HG03045 (cell line): ENCODE measurements around the gene ADARB1.

Experiments used
- ATAC-seq: cut with Tn5 transposase; IDR thresholded peaks from one replicate; pipeline ENCODE4 v1.9.1; 2021; ENCODE audit warnings: mild to moderate bottlenecking, moderate library complexity; ENCODE audit not compliant: unreplicated experiment

Gene ADARB1

GRCh38 chr21:45190013-45190412 lies 115.6 kb downstream of the ADARB1 start:
- ATAC-seq: no peak

- no peak for ATAC-seq
Measured at GRCh38 chr21:45192332-45192731, 118.0 kb downstream of the ADARB1 start.

GRCh38 chr21:45196620-45197019 lies 122.2 kb downstream of the ADARB1 start:
- no peak for ATAC-seq

DNA sequence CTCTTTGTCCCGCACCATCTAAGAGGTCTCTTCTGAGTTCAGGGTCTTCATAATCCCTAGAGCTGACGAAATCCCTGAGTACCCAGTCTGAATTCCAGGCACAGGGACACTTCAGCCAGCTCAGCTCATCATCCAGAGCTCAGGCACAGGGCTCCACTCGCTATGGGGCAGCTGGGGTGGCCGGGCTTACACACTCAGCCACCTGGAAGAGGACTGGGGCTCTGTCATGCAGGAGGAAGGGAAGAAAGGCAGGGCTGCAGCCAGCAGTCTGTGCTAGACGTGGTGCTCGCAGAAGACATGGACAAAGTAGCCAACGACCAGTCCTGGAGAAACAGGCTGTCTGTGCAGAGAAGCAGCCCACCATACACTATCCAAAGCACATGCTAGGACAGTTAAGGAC lies 124.8 kb downstream of the ADARB1 start:
- ATAC-seq: no peak

- no peak for ATAC-seq
Measured at GRCh38 chr21:45200031-45200430, 125.7 kb downstream of the ADARB1 start.

DNA sequence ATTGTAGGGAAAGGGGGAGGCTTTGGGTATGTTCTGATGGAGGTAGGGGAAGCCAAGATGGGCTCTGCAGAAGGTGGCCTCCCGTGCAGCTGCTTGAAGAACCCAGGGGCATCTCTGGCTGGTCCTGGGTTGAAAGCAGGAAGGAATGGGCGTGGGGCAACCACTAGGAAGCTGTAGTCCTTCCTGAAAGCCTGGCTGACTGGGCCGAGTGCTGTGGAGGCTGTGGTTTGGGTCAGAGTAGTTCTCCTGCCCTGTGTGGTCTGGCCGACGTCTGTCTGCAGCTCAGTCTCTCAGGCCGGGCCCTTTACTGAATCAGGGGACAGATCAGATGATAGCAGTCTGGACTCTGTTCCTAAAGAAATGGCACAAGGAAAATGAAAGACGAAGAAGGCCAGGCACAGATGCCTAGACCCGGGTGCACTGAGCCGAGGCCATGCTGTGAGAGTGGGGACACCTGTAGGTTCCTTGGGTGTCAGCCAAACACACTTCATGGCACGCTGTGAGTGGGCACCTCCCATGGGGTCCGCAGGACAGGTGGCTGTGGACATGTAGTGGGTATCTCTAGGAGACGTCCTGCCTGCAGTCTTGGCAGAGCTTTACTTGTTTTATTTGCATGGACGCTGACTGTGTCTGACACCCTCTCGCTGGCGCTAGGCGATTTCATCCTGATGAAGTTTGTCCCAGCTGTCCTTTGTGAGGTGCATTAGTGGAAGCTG lies 126.4 kb downstream of the ADARB1 start:
- ATAC-seq: no peak

DNA sequence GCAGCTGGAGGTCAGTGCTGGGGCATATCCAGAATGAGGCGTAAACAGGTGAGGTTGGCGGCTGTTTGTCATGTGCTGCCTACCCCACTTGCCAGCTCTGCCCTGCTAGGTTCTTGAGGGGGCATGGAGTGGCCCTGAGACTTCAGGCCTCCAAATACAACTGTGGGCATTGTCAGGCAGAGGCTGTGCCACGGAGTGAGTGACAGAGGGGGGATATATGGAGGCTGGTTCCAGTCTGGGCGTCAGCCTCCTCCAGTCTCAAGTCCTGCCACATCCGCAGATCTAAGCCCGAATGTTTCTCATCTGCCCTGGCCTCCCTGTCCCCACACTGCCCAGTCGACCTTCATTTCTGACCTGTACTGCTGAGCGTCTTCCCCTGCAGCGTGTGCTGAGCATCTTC lies 128.0 kb downstream of the ADARB1 start:
- no peak for ATAC-seq

- ATAC-seq: no peak
Measured at GRCh38 chr21:45202889-45203288, 128.5 kb downstream of the ADARB1 start.

- ATAC-seq: no peak
Measured at GRCh38 chr21:45203983-45204382, 129.6 kb downstream of the ADARB1 start.

GRCh38 chr21:45204395-45204794 lies 130.0 kb downstream of the ADARB1 start:
- ATAC-seq: no peak

DNA sequence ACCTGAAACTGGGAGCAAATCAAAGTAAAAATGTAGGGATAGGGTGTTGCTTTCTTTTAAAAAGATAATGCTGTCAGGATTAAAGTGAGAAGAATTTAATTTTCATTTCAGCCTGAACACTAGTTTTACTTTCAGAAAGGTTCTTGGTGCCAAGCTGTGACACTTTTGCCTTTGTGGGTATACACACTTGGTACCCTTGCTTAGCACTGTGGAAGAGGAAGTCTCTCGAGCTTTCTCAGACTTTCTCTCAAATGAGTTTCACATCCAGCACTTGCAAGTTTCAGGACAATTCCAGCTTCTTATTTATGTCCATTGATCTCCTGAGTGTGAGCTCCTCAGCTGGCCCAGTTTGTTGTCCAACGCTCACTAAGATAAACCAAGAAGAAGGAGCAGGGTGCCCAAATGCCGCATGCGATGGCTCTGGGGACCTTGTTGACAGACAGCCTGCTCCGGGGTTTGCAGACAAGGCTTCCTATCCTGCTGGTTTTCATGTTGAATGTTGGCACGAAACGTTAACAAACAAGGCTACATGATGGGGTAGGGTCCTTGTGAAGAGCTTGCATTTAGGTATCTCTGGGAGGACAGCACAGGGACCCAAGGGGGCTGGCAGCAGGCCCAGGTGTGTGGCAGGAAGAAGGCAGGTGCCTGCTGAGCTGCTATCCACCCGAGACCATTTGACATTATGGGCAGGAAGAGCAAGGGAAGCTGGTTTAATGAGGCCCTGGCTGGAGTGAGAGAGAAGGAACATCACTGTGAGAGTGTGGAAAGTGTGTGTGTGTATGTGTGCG lies 133.7 kb downstream of the ADARB1 start:
- ATAC-seq: no peak

- no peak for ATAC-seq
Measured at GRCh38 chr21:45208627-45208951, 134.2 kb downstream of the ADARB1 start.

DNA sequence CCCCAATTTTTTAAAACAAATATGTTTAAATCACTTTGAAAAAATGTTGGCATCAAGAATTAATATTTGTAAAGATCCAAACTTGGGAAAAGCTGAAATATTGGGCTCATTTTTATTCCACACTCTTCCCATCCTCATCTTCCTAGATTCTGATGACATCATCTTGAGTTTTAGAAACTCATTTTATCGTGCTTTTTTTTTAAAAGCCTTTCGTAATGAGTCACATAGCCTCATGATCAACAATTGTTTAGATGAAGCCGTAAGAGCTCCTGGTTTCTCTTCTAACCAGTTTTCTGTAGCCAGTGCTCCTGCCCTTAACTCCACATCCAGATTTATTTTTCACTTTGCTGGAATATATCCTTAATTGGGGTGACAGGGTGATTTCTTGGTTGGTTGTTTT lies 134.7 kb downstream of the ADARB1 start:
- no peak for ATAC-seq

- ATAC-seq: no peak
Measured at GRCh38 chr21:45209685-45210284, 135.4 kb downstream of the ADARB1 start.

- ATAC-seq: no peak
Measured at GRCh38 chr21:45210461-45210983, 136.1 kb downstream of the ADARB1 start.

- no peak for ATAC-seq
Measured at GRCh38 chr21:45211661-45212060, 137.3 kb downstream of the ADARB1 start.

GRCh38 chr21:45213392-45213791 lies 139.0 kb downstream of the ADARB1 start:
- ATAC-seq: no peak

DNA sequence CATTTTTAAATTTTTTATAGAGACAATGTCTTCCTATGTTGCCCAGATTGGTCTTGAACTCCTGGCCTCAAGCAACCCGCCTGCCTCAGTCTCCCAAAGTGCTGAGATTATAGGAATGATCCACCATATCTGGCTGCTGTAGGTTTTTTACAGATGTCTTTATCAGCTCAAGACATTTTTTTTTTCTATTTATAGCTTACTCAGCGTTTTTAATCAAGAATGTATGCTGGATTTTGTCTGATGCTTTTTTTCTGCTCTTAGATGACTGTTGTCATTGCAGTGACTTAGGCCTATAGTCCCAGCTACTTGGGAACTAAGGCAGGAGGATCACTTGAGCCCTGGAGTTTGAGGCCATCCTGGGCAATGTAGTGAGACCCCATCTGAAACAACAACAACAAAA lies 140.8 kb downstream of the ADARB1 start:
- no peak for ATAC-seq

DNA sequence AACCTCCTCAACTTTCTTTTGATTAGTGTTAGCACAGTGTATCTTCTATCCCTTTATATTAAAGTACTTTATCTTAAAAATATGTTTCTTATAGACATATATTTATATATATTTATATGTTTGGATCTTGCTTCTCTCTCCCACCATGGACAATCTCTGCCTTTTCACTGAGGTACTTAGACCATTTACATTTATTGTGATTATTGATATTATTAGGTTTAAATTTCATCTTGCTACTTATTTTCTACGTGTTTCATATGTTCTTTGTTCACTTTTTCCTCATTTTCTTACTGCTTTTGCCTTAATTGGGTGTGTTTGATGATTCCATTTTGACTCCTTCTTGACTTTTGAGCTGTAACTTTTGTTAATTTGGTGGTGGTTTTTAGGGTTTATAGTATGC lies 142.6 kb downstream of the ADARB1 start:
- ATAC-seq: no peak

DNA sequence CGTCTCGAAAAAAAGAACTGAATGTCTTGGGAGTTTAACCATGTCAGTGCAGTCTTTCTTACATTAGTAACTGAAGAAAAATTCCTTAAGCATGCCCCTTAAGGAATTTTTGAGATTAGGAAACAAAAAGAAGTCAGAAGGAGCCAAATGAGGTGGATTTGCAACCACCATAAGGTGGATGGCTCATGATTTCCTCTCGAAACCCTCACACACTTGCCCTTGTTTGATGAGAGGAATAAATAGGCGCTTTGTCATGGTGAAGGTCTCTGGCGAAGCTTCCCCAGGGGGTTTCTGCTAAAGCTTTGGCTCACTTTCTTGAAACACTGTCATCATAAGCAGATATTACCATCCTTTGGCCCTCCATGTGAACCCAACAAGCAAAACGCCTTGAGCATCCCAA lies 145.1 kb downstream of the ADARB1 start:
- ATAC-seq: no peak

GRCh38 chr21:45220071-45220481 lies 145.7 kb downstream of the ADARB1 start:
- no peak for ATAC-seq
